T-helper 17 cell (primary cell): Measurements from ENCODE around the gene CLDN4. TPM values are rescaled to one million over a fixed set of nuclear protein-coding genes. Genes with fewer than 3 reads are reported as not detected.
A peak's percentile ranks its signal among the peaks of the same experiment; 100 is the strongest.
"Not testable (repeated sequence)": the region's sequence is repeated elsewhere in the genome, so short reads cannot be mapped to it uniquely, and the experiment has no call there.

Source experiments
- ATAC-seq: fragments of 150-1000 bp; cut with Tn5 transposase; 2 replicates; pipeline ENCODE4 v1.10.0; 2021; ENCODE audit warnings: mild to moderate bottlenecking, moderate library complexity
- DNase-seq, 3 donors: peaks; one replicate each; pipeline versions ENCODE4 v3.0.0 to v3.0.0-alpha.2; 2020 to 2021
- H3K9me3 ChIP-seq: one replicate; pipeline ENCODE4 v1.7.0; 2013; ENCODE audit warnings: low read length, mild to moderate bottlenecking; ENCODE audit not compliant: control insufficient read depth, poor library complexity, severe bottlenecking
- H3K27ac Mint-ChIP-seq: one replicate; pipeline ENCODE4 v1.8.0; 2022; ENCODE audit warnings: mild to moderate bottlenecking, moderate library complexity, mixed read lengths
- H3K27me3 Mint-ChIP-seq: one replicate; pipeline ENCODE4 v1.8.0; 2022; ENCODE audit warnings: mixed read lengths
- H3K36me3 Mint-ChIP-seq: one replicate; pipeline ENCODE4 v1.8.0; 2022; ENCODE audit warnings: low read depth, mixed read lengths
- H3K4me1 Mint-ChIP-seq: one replicate; pipeline ENCODE4 v1.8.0; 2022; ENCODE audit warnings: mild to moderate bottlenecking, mixed read lengths
- H3K4me3 Mint-ChIP-seq: one replicate; pipeline ENCODE4 v1.8.0; 2022; ENCODE audit warnings: mild to moderate bottlenecking, moderate library complexity, mixed read lengths
- total RNA-seq, 4 donors: library from RNA in 2 of 4; stranded (reverse) in 2 of 4; gene quantifications; one replicate each; pipeline ENCODE4 v1.2.3 and lab custom pipeline; 2022 to 2026

The CLDN4 gene
- total RNA-seq, 2 donors from 2014 or later = 0.17 to 0.23 TPM

GRCh38 chr7:73828972-73829371 lies 1.8 kb upstream of the CLDN4 start:
- peaks cover 30% of the 10 kb centered on the region for H3K4me1 Mint-ChIP-seq
- DNase-seq (no peak), ATAC-seq (no peak)
- H3K36me3 Mint-ChIP-seq = no peaks in the 10 kb centered on the region
- no peaks in the 10 kb centered on the region for H3K9me3 ChIP-seq
- H3K27me3 Mint-ChIP-seq = no peaks in the 10 kb centered on the region
- H3K27ac Mint-ChIP-seq = peak overlapping the region; percentile 16
- H3K4me3 Mint-ChIP-seq = peak overlapping the region; percentile 49

GRCh38 chr7:73829505-73829904 lies 1.3 kb upstream of the CLDN4 start:
- H3K4me3 Mint-ChIP-seq = no peak overlapping the region
- peaks cover 30% of the 10 kb centered on the region for H3K4me1 Mint-ChIP-seq
- no peak for ATAC-seq
- no peaks in the 10 kb centered on the region for H3K9me3 ChIP-seq
- no peak for DNase-seq
- H3K27ac Mint-ChIP-seq = peak overlapping the region; percentile 41
- no peaks in the 10 kb centered on the region for H3K27me3 Mint-ChIP-seq
- H3K36me3 Mint-ChIP-seq = no peaks in the 10 kb centered on the region

- Mint-ChIP-seq H3K27me3 (no peaks in the 10 kb centered on the region), H3K4me3 (no peak overlapping the region), H3K27ac (peak overlapping the region; percentile 41), H3K4me1 (peaks cover 30% of the 10 kb centered on the region), H3K36me3 (no peaks in the 10 kb centered on the region)
- no peaks in the 10 kb centered on the region for H3K9me3 ChIP-seq
- DNase-seq = no peak
- ATAC-seq = no peak
These were observed 695 bp upstream of the CLDN4 start for GRCh38 chr7:73829921-73830680.

GRCh38 chr7:73831584-73831833 lies 713 bp downstream of the CLDN4 start:
- Mint-ChIP-seq H3K27ac (no peak overlapping the region), H3K36me3 (no peaks in the 10 kb centered on the region), H3K4me1 (peaks cover 29% of the 10 kb centered on the region), H3K27me3 (no peaks in the 10 kb centered on the region), H3K4me3 (no peak overlapping the region)
- no peak for DNase-seq
- H3K9me3 ChIP-seq = no peaks in the 10 kb centered on the region
- ATAC-seq = no peak

GRCh38 chr7:73831834-73832651 lies 1.2 kb downstream of the CLDN4 start:
- Mint-ChIP-seq H3K4me1 (peaks cover 24% of the 10 kb centered on the region), H3K36me3 (no peaks in the 10 kb centered on the region), H3K27ac (no peak overlapping the region), H3K27me3 (no peaks in the 10 kb centered on the region), H3K4me3 (no peak overlapping the region)
- no peaks in the 10 kb centered on the region for H3K9me3 ChIP-seq
- DNase-seq (no peak), ATAC-seq (no peak)

GRCh38 chr7:73832806-73833205 lies 2.0 kb downstream of the CLDN4 start:
- ATAC-seq (no peak), DNase-seq (no peak)
- Mint-ChIP-seq H3K4me1 (peaks cover 16% of the 10 kb centered on the region), H3K27me3 (no peaks in the 10 kb centered on the region), H3K36me3 (no peaks in the 10 kb centered on the region), H3K4me3 (no peak overlapping the region), H3K27ac (no peak overlapping the region)
- no peaks in the 10 kb centered on the region for H3K9me3 ChIP-seq

GRCh38 chr7:73833251-73833919 lies 2.6 kb downstream of the CLDN4 start:
- Mint-ChIP-seq H3K36me3 (no peaks in the 10 kb centered on the region), H3K27me3 (peaks cover 4% of the 10 kb centered on the region), H3K4me1 (peaks cover 14% of the 10 kb centered on the region), H3K27ac (no peak overlapping the region), H3K4me3 (no peak overlapping the region)
- no peaks in the 10 kb centered on the region for H3K9me3 ChIP-seq
- ATAC-seq (no peak), DNase-seq (no peak)

GRCh38 chr7:73834626-73835191 lies 3.9 kb downstream of the CLDN4 start:
- Mint-ChIP-seq H3K27me3 (peaks cover 7% of the 10 kb centered on the region), H3K4me1 (peaks cover 8% of the 10 kb centered on the region), H3K36me3 (no peaks in the 10 kb centered on the region), H3K4me3 (no peak overlapping the region), H3K27ac (no peak overlapping the region)
- ATAC-seq (no peak), DNase-seq (no peak)
- no peaks in the 10 kb centered on the region for H3K9me3 ChIP-seq

- ATAC-seq, H3K27me3 Mint-ChIP-seq, H3K36me3 Mint-ChIP-seq, H3K9me3 ChIP-seq, H3K4me1 Mint-ChIP-seq, DNase-seq, H3K4me3 Mint-ChIP-seq: not testable (repeated sequence)
- H3K27ac Mint-ChIP-seq = peak overlapping the region; percentile 49
These were observed 6.4 kb downstream of the CLDN4 start for GRCh38 chr7:73837167-73837566.

- Mint-ChIP-seq H3K4me3 (no peak overlapping the region), H3K27ac (peak overlapping the region; percentile 45), H3K36me3 (no peaks in the 10 kb centered on the region), H3K27me3 (peaks cover 7% of the 10 kb centered on the region), H3K4me1 (peaks cover 10% of the 10 kb centered on the region)
- DNase-seq (no peak), ATAC-seq (no peak)
- H3K9me3 ChIP-seq = no peaks in the 10 kb centered on the region
These were observed 7.8 kb downstream of the CLDN4 start for GRCh38 chr7:73838642-73839041.

- Mint-ChIP-seq H3K27me3 (peaks cover 7% of the 10 kb centered on the region), H3K36me3 (no peaks in the 10 kb centered on the region), H3K27ac (peak overlapping the region; percentile 45), H3K4me1 (peaks cover 10% of the 10 kb centered on the region), H3K4me3 (no peak overlapping the region)
- DNase-seq = no peak
- no peak for ATAC-seq
- H3K9me3 ChIP-seq = no peaks in the 10 kb centered on the region
These were observed 8.5 kb downstream of the CLDN4 start for GRCh38 chr7:73839290-73839689.

- Mint-ChIP-seq H3K36me3 (no peaks in the 10 kb centered on the region), H3K27ac (no peak overlapping the region), H3K4me3 (no peak overlapping the region), H3K27me3 (peaks cover 7% of the 10 kb centered on the region), H3K4me1 (peaks cover 10% of the 10 kb centered on the region)
- DNase-seq = no peak
- H3K9me3 ChIP-seq = no peaks in the 10 kb centered on the region
- ATAC-seq = no peak
These were observed 9.2 kb downstream of the CLDN4 start for GRCh38 chr7:73839743-73840714.
